ENCODE results near the gene ATAD5. TPM values are rescaled to one million over a fixed set of nuclear protein-coding genes. Genes with fewer than 3 reads are reported as not detected.
"Not testable (repeated sequence)": the region's sequence is repeated elsewhere in the genome, so short reads cannot be mapped to it uniquely, and the experiment has no call there.

Gene ATAD5
- total RNA-seq, 4 donors from 2014 or later, result 1.1 to 1.6 (median 1.3) TPM

DNA sequence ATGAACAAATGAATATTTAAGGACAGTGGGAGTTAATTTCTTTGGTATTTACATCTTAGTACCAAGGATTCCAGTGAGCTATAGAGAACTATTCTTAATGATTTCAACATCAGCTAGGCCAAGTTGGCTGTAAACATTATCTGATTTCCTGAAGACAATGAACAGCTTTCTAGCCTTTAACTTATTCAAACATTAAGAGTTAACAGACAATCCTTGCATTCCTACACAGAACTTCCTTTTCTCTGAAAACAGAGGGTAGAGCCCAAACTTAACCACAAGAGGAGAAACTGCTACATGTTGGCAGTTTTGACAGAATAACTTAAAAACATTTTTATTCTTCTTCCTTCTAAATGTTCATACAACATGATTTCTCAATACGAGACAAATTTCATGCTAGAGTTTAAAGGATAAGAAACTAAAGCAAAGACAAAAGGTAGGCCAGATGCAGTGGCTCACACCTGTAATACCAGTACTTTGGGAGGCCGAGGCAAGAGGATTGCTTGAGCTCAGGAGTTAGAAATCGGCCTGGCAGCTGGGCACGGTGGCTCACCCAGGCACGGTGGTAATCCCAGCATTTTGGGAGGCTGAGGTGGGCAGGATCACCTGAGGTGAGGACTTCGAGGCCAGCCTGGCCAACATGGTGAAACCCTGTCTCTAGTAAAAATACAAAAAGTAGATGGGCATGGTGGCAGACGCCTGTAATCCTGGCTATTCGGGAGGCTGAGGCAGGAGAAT lies 11.6 kb upstream of the ATAD5 start:
- TF ChIP-seq, protein P1, sequence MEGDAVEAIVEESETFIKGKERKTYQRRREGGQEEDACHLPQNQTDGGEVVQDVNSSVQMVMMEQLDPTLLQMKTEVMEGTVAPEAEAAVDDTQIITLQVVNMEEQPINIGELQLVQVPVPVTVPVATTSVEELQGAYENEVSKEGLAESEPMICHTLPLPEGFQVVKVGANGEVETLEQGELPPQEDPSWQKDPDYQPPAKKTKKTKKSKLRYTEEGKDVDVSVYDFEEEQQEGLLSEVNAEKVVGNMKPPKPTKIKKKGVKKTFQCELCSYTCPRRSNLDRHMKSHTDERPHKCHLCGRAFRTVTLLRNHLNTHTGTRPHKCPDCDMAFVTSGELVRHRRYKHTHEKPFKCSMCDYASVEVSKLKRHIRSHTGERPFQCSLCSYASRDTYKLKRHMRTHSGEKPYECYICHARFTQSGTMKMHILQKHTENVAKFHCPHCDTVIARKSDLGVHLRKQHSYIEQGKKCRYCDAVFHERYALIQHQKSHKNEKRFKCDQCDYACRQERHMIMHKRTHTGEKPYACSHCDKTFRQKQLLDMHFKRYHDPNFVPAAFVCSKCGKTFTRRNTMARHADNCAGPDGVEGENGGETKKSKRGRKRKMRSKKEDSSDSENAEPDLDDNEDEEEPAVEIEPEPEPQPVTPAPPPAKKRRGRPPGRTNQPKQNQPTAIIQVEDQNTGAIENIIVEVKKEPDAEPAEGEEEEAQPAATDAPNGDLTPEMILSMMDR (IDR thresholded peaks at IDR 0.05), result no peak
- no peak for TF ChIP-seq POLR2A (IDR thresholded peaks at IDR 0.05)
- Histone ChIP-seq H3K27ac (no peak overlapping the region), H3K4me3 (replicated peaks in 1 of 3) (no peak overlapping the region), H3K36me3 (no peaks in the 10 kb centered on the region), H3K4me1 (peaks cover 4 to 8% of the 10 kb centered on the region in 2 donors), H3K9me3 (no peaks in the 10 kb centered on the region), H3K27me3 (no peaks in the 10 kb centered on the region)
- intact Hi-C loops (cut with DNase I), result no loop called here
- WGBS, 2 donors, result 89 to 94% methylated on average over 8 of the region's 8 CpGs
- no peak for DNase-seq

DNA sequence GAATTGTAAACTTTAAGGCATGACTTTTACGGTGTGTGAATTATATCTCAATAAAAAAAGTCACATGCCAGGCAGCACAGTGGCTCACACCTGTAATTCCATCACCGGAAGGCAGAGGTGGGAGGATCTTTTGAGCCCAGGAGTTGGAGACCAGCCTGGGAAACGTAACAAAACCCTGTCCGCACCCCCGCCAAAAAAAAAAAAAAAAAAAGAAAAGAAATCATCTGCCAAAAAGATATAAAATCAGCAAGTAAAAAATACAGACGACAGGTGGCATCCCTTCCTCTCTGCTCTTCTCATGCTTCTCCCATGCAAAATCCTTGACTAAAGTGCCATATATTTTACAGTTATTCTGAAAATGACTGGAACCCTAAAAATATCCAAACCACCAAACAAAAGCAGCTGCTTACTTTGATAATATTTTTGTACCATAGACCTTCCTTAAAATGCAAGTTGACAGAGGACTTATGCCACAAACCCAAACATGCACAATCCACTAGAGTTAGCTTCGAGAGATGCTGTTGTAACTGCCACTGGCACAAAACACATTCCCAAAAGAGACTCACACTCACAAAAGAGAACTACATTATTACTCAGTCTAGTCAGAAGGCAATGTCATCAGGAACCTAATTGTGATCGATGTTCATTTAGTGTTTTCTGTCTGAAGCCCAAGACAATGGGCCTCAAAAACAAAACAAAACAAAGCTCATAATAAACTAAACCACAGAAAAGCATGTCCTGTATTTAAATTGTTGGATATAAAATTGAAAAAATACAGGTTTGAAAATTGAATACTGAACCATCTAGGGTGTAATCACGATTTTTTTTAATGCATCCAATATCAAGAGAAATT lies 9.7 kb upstream of the ATAD5 start:
- DNase-seq, result no peak
- no peak overlapping the region for H3K27ac ChIP-seq
- TF ChIP-seq POLR2A (IDR thresholded peaks at IDR 0.05), result no peak
- TF ChIP-seq, protein P1 (IDR thresholded peaks at IDR 0.05), result no peak
- H3K27me3 ChIP-seq, result no peaks in the 10 kb centered on the region
- H3K9me3 ChIP-seq, result no peaks in the 10 kb centered on the region
- intact Hi-C loops (cut with DNase I), result no loop called here
- H3K4me3 ChIP-seq (replicated peaks in 1 of 3), result no peak overlapping the region
- peaks cover 4 to 13% of the 10 kb centered on the region in 2 donors for H3K4me1 ChIP-seq
- no peaks in the 10 kb centered on the region for H3K36me3 ChIP-seq
- WGBS, 2 donors, result 70 to 74% methylated on average over 9 of the region's 9 CpGs

DNA sequence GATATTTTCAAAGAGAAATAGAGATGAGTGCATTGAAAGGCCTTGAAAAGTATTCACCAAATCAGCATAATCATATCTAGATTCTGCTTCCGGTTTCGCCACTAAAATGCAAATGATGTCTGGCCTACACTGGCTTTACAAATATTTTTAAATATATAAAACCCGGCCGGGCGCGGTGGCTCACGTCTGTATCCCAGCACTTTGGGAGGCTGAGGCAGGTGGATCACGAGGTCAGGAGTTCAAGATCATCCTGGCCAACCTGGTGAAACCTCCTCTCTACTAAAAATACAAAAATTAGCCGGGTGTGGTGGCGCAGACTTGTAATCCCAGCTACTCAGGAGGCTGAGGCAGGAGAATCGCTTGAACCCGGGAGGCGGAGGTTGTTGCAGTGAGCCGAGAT lies 8.8 kb upstream of the ATAD5 start:
- WGBS, 2 donors, result 91 to 93% methylated on average over 14 of the region's 14 CpGs
- H3K27ac ChIP-seq; intact Hi-C loops (cut with DNase I); DNase-seq; H3K36me3 ChIP-seq; H3K4me3 ChIP-seq (replicated peaks in 1 of 3); H3K27me3 ChIP-seq; H3K9me3 ChIP-seq: not testable (repeated sequence)
- peaks cover 4 to 13% of the 10 kb centered on the region in 2 donors for H3K4me1 ChIP-seq

DNA sequence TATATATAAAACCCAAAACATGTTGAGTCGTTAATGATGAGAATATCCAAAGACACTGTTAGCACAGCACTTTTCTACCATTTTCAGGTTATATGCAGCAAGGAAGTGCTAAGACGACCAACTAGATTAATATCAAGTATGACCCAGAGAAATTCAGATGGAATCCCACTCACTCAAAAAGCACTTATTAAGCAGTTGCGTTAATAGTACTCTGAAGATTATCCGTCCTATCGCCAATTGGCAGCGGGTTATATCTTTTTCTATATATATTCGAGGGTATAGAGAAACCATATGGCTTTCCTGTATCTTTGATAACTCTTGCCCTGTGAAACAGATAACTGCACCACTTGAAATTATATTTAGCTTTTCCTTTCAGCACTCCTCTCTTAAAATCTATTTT lies 8.3 kb upstream of the ATAD5 start:
- 51 to 66% methylated on average over 7 of the region's 7 CpGs for WGBS, 2 donors
- intact Hi-C loops (cut with DNase I), result no loop called here
- peak overlapping the region in 1 of 3 donors; percentile 92 for H3K4me3 ChIP-seq (replicated peaks in 1 of 3)

DNA sequence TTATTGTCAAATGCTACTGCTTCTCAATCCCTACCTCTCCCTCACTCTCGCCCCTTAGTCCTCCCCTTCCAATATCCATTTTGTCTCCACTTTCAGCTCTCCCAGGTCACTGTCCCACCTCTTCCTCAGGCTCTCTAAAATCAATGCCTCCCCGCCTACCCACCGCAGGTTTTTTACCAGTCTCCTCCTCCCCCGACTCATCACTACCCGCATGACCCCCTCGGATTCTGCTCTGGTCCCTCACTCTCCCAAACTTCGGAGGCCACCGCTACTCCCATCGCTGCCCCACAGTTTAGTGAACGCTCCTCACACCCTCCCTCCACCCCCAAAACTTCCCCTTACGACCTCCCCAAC lies 7.8 kb upstream of the ATAD5 start:
- H3K4me1 ChIP-seq, result peaks cover 4 to 13% of the 10 kb centered on the region in 2 donors
- H3K9me3 ChIP-seq, result no peaks in the 10 kb centered on the region
- DNase-seq, result peak in 1 of 2 donors; percentile 8
- H3K4me3 ChIP-seq (replicated peaks in 1 of 3), result peak overlapping the region; percentile 42 to 92 (median 63)
- TF ChIP-seq, protein P1 (IDR thresholded peaks at IDR 0.05), result no peak
- no peak for TF ChIP-seq POLR2A (IDR thresholded peaks at IDR 0.05)
- H3K27ac ChIP-seq, result peak overlapping the region in 2 of 3 donors; percentile 62 to 75
- 1% methylated on average over 11 of the region's 11 CpGs for WGBS, 2 donors
- intact Hi-C loops (cut with DNase I), result no loop called here
- H3K27me3 ChIP-seq, result no peaks in the 10 kb centered on the region
- H3K36me3 ChIP-seq, result no peaks in the 10 kb centered on the region

More for the DNA sequence above, 8.3 kb upstream of the ATAD5 start:
- no peak for DNase-seq
- peaks cover 4 to 13% of the 10 kb centered on the region in 2 donors for H3K4me1 ChIP-seq
- H3K27ac ChIP-seq, result no peak overlapping the region
- TF ChIP-seq, protein P1 (IDR thresholded peaks at IDR 0.05), result no peak
- TF ChIP-seq POLR2A (IDR thresholded peaks at IDR 0.05), result no peak
- H3K27me3 ChIP-seq, result no peaks in the 10 kb centered on the region
- H3K36me3 ChIP-seq, result no peaks in the 10 kb centered on the region
- H3K9me3 ChIP-seq, result no peaks in the 10 kb centered on the region
